HL-60 (cell line): ENCODE results near the gene OR8D4.

ENCODE experiments used
- CTCF ChIP-seq: IDR thresholded peaks from one replicate; pipeline ENCODE4 v1.5.1; 2011; ENCODE audit warnings: low read length, control low read depth, inconsistent platforms; ENCODE audit not compliant: insufficient read depth
- GABPA ChIP-seq: IDR thresholded peaks from 2 replicates; pipeline ENCODE4 v1.6.1; 2012; ENCODE audit warnings: low read depth

GRCh38 chr11:123853038-123853437 is 48.9 kb upstream of the OR8D4 start:
- TF ChIP-seq CTCF: no peak
- no peak for TF ChIP-seq GABPA
